ENCODE measurements around the gene SLC6A12. TPM values are rescaled to one million over a fixed set of nuclear protein-coding genes. Genes with fewer than 3 reads are reported as not detected.
A peak's percentile ranks its signal among the peaks of the same experiment; 100 is the strongest.

Gene SLC6A12
- polyA plus RNA-seq, 6 donors from 2014 or later = 1.3 TPM; not detected in 5

DNA sequence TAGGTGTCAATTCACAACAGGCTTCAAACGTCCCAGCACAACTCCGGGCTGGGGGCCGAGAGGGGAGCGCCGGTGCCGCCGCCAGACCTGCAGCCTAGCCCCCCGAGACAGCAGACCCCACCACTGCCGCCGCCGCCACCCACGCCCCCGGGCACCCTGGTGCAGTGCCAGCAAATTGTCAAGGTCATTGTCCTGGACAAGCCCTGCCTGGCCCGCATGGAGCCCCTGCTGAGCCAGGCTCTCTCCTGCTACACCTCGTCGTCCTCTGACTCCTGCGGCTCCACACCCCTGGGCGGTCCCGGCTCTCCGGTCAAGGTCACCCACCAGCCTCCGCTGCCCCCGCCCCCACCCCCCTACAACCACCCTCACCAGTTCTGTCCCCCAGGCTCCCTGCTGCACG is 39.4 kb downstream of the SLC6A12 start:
- H3K27ac Mint-ChIP-seq = no peak overlapping the region
- H3K36me3 Mint-ChIP-seq = no peaks in the 10 kb centered on the region
- H3K4me3 Mint-ChIP-seq = no peak overlapping the region
- no peaks in the 10 kb centered on the region for H3K4me1 Mint-ChIP-seq
- peaks cover under 1 to 66% (median 37%) of the 10 kb centered on the region in 3 donors for H3K27me3 Mint-ChIP-seq
- no peaks in the 10 kb centered on the region for H3K9me3 Mint-ChIP-seq
- ATAC-seq (ENCODE audit: low read depth in 2 of 2) (no peak), DNase-seq (no peak)

GRCh38 chr12:174124-174523 is 39.8 kb downstream of the SLC6A12 start:
- Mint-ChIP-seq H3K27ac (peak overlapping the region in 1 of 6 donors; percentile 60), H3K36me3 (no peaks in the 10 kb centered on the region), H3K4me3 (no peak overlapping the region), H3K9me3 (no peaks in the 10 kb centered on the region), H3K4me1 (no peaks in the 10 kb centered on the region), H3K27me3 (peaks cover 5 to 70% (median 42%) of the 10 kb centered on the region in 3 donors)
- ATAC-seq (ENCODE audit: low read depth in 2 of 2) (no peak), DNase-seq (no peak)

GRCh38 chr12:172732-173161 is 41.2 kb downstream of the SLC6A12 start:
- peaks cover 5 to 61% (median 38%) of the 10 kb centered on the region in 3 donors for H3K27me3 Mint-ChIP-seq
- no peak overlapping the region for H3K27ac Mint-ChIP-seq
- no peak overlapping the region for H3K4me3 Mint-ChIP-seq
- DNase-seq (no peak), ATAC-seq (ENCODE audit: low read depth in 2 of 2) (no peak)
- H3K4me1 Mint-ChIP-seq = no peaks in the 10 kb centered on the region
- H3K9me3 Mint-ChIP-seq = no peaks in the 10 kb centered on the region
- no peaks in the 10 kb centered on the region for H3K36me3 Mint-ChIP-seq

DNA sequence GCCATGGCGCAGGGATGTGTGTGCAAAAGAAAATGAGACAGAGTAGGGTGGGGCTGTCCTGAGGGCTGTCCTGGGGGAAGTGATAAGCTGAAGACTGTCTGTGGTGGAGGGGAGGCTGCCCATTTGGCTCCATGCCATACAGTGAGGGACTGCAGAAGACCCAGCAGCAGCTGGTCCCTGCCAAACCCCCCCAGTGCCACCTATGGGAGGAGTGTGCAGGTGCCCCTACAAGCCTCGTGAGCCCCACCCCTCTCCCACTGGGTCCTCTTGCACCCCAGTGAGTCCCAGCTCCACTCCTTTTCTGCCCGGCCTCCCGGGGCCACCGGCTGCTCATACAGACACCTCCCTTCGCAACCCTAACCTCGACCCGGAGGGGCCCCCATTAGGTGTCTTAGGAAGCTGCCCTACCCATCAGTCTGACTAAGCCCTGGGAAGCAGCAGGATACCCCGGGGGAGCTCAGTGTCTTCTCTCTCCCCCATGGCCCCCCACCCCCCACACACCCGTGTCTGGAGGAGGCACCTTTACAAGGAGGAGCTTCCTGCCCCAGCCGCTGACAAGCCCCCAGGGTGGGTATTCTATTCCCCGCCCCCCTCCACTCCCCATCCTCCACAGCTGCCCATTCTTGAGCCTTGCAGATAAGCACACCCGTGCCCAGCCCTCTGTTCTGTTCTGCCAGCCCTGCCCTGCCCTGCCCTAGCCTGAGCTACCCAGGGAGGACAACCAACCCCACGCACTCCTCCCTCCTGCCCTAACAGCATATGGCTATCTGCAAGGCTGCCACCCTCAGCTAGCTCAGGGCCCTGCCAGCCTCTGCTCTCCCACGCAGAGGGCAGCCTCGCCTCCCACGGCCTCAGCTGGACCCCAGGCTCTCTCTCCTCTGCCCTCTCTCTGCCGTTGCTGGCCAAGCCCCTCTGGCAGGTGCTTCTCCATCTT is 41.9 kb downstream of the SLC6A12 start:
- Mint-ChIP-seq H3K27ac (no peak overlapping the region), H3K4me3 (no peak overlapping the region), H3K36me3 (no peaks in the 10 kb centered on the region), H3K27me3 (peaks cover 5 to 65% (median 38%) of the 10 kb centered on the region in 3 donors), H3K9me3 (no peaks in the 10 kb centered on the region), H3K4me1 (no peaks in the 10 kb centered on the region)
- no peak for ATAC-seq (ENCODE audit: low read depth in 2 of 2)
- DNase-seq = no peak

DNA sequence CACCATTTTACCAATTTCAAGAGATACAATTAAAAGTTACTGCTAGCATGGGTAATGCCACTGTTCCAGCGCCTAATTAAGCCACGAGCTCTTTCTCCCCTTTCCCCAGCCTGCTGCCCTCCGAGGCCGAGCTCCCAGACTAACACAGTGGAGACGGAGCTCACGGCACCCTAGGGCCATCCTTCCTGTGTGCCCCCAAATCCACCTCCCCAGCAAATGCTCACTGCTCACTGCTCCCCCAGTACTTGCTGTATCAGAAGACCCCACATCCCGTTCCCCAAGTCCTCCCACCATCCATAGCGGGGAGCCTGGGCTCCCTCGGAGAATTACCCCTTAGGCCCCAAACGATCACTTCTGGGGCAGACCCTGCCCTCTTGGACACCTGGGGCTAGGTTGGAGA is 42.7 kb downstream of the SLC6A12 start:
- Mint-ChIP-seq H3K9me3 (no peaks in the 10 kb centered on the region), H3K4me3 (no peak overlapping the region), H3K36me3 (no peaks in the 10 kb centered on the region), H3K4me1 (no peaks in the 10 kb centered on the region), H3K27ac (no peak overlapping the region), H3K27me3 (peaks cover 5 to 64% (median 34%) of the 10 kb centered on the region in 3 donors)
- ATAC-seq (ENCODE audit: low read depth in 2 of 2) (no peak), DNase-seq (no peak)

DNA sequence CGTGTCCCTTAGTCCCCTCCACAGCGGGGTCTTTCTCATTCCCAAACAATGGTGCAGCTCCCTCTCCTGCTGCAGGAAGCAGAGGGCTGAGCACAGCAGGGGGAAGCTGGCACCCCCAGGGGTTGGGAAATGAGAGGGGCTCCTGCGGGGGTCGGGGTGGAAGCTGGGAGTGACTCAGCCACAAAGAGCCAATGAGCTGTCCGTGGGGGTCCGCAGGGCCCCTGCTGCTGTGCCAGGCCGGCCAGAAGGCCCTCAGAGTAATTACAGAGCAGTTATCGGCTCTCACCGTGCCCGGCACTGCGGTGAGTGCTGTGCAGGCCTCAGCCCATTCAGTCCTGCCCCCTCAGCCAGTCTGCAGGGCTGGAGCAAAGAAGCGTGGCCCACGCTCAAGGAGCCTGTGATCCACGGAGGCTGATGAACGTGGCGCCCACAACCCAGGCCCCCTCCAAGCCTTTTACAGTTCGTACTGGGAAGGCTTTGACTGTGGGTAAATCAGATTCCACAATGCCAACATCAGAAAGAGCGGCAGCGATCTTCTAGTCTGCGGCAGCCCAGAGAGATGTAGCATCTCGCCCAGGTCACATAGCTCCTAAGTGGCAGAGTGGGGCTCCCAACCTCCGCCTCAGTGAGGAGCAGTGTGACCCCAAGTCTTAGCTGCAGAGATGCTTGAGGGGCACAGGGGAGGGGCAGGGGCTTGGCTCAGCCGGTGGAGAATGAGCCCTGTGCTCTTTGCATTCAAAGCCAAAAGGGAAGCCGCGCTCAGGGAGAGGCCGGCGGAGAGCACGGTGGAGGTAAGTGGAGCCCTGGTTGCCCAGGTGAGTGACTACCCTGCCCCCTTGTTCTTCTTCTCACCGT is 43.4 kb downstream of the SLC6A12 start:
- Mint-ChIP-seq H3K4me3 (no peak overlapping the region), H3K9me3 (no peaks in the 10 kb centered on the region), H3K4me1 (no peaks in the 10 kb centered on the region), H3K27me3 (peaks cover 5 to 70% (median 38%) of the 10 kb centered on the region in 3 donors), H3K36me3 (no peaks in the 10 kb centered on the region), H3K27ac (no peak overlapping the region)
- no peak for ATAC-seq (ENCODE audit: low read depth in 2 of 2)
- DNase-seq = no peak

DNA sequence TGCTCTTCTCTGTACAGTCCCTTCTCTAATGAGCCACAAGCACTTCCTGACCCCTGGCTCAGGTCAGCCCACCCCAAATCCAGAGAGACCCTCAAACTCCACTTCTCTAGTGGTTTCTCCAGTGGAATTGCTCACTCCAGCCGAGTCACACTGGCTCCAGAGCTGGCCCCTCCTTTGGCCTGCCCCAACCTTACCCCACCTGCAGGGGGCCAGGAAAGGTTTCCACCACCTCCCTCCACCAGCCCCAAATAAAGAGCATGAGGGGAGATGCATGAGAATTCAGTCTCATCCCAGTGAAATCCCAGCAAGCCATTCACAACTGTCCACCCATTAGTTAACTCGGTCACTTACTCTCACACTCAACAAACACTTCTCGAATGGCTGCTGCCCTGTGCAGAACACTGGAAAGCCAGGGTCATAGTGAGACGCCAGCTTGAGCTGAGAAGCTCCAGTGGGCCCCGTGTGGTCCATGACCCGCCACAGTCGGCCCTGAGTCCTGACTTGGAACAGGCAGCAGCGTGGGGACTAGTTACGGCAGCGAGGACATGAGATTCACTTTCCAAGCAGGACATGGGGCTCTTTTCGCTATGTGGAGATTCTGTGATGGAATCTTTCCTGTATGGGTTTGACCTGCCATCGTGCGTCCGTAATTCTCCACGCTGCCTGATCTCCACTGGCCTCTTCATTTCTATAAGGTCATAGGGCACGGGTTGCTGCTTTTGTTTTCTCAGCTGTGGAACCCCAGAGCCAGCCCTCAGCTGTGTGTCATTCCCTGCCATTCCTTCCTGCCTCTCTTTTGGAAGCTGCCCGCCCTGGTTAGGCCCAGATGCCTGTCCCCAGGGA is 44.2 kb downstream of the SLC6A12 start:
- Mint-ChIP-seq H3K4me3 (no peak overlapping the region), H3K27me3 (peaks cover 5 to 66% (median 38%) of the 10 kb centered on the region in 3 donors), H3K4me1 (no peaks in the 10 kb centered on the region), H3K9me3 (no peaks in the 10 kb centered on the region), H3K36me3 (no peaks in the 10 kb centered on the region), H3K27ac (no peak overlapping the region)
- DNase-seq (no peak), ATAC-seq (ENCODE audit: low read depth in 2 of 2) (no peak)

DNA sequence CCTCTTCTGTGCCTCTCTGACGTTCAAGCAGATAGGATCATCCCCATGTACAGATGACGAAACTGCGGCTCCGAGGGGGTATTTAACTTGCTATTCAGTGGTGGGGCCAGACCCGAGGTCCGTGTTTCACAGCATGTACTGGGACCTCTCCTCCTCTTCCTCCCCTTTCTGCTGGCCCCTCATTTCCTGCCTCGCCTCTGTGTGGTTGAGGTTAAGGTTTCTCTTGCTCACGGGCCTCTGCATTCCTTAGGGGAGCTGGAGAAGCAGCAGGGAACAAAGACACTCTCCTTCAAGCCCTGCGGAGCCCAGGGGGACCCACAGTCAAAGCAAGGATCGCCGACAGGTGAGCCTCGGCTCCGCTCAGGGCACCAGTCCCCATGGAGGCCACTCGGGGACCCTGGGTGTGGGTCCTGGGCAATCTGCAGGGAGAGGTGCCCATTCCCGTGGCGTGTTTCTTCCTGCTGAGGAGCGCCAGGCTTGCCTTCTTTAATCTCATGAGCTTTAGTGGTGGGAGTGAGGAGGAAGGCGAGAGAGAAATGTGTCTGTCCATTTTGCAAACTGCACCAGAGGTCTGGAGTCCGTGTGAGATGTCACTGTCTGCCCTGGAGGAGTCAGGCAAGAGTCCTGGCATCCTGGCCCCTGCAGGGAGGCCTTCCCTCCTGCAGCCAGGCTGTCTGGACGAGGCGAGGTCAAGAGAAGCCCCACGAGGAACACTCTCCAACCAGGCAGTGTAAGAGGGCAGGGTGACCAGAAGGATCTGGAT is 45.0 kb downstream of the SLC6A12 start:
- no peaks in the 10 kb centered on the region for H3K9me3 Mint-ChIP-seq
- no peaks in the 10 kb centered on the region for H3K4me1 Mint-ChIP-seq
- DNase-seq (no peak), ATAC-seq (ENCODE audit: low read depth in 2 of 2) (no peak)
- peak overlapping the region in 1 of 6 donors; percentile 15 for H3K27ac Mint-ChIP-seq
- peak overlapping the region in 1 of 8 donors; percentile 9 for H3K4me3 Mint-ChIP-seq
- H3K36me3 Mint-ChIP-seq = no peaks in the 10 kb centered on the region
- H3K27me3 Mint-ChIP-seq = peaks cover 5 to 70% (median 36%) of the 10 kb centered on the region in 3 donors

DNA sequence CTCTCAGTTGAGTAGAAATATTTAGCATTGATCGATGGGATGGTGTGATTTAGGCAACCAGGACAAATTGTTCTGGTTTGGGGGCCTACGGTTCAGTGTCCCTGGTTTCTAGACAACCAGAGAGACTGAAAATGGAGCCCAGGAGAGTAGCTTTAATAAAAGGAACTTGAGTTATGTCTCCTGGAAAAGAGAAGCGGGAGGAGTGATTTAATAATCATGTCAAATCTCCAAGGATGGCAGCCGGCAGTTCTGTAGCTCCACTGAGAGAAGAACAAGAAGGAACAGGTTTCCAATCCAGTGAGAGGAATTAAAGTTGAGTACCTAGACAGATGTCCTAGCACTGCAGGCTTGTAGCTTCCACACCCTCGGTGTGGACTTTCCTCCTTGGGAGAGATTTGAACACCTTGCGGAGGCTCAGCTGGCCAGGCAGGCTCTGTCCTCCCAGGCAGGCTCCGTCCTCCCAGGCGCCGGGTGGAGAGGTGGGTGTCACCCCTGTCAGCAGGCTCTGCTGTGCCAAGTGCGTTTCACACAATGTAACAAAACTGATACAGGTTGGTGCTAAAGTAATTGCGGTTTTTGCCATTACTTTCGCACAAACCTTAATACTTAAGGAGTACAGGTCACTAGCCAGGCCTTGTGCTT is 45.9 kb downstream of the SLC6A12 start:
- DNase-seq (no peak), ATAC-seq (ENCODE audit: low read depth in 2 of 2) (no peak)
- H3K27ac Mint-ChIP-seq = no peak overlapping the region
- H3K4me3 Mint-ChIP-seq = no peak overlapping the region
- H3K9me3 Mint-ChIP-seq = no peaks in the 10 kb centered on the region
- no peaks in the 10 kb centered on the region for H3K4me1 Mint-ChIP-seq
- no peaks in the 10 kb centered on the region for H3K36me3 Mint-ChIP-seq
- peaks cover 5 to 66% (median 32%) of the 10 kb centered on the region in 3 donors for H3K27me3 Mint-ChIP-seq

- Mint-ChIP-seq H3K27me3 (peaks cover 5 to 53% (median 19%) of the 10 kb centered on the region in 3 donors), H3K9me3 (no peaks in the 10 kb centered on the region), H3K4me1 (no peaks in the 10 kb centered on the region), H3K36me3 (no peaks in the 10 kb centered on the region), H3K27ac (peak overlapping the region in 1 of 6 donors; percentile 5), H3K4me3 (no peak overlapping the region)
- DNase-seq (no peak), ATAC-seq (ENCODE audit: low read depth in 2 of 2) (no peak)
Observed at GRCh38 chr12:166425-167075, 47.4 kb downstream of the SLC6A12 start.

GRCh38 chr12:165862-166368 is 48.0 kb downstream of the SLC6A12 start:
- DNase-seq (no peak), ATAC-seq (ENCODE audit: low read depth in 2 of 2) (no peak)
- H3K27me3 Mint-ChIP-seq = peaks cover 5 to 47% (median 13%) of the 10 kb centered on the region in 3 donors
- no peak overlapping the region for H3K4me3 Mint-ChIP-seq
- no peaks in the 10 kb centered on the region for H3K36me3 Mint-ChIP-seq
- no peaks in the 10 kb centered on the region for H3K9me3 Mint-ChIP-seq
- H3K27ac Mint-ChIP-seq = peak overlapping the region in 1 of 6 donors; percentile 5
- no peaks in the 10 kb centered on the region for H3K4me1 Mint-ChIP-seq
